K562 (cell line): ENCODE results near the gene PRICKLE3. TPM values are rescaled to one million over a fixed set of nuclear protein-coding genes. Genes with fewer than 3 reads are reported as not detected.

ENCODE experiments used
- CHD7 ChIP-seq: fragments of 200-600 bp; sonication (generic); IDR thresholded peaks from one replicate; pipeline ENCODE4 v1.6.1; 2012; ENCODE audit warnings: mild to moderate bottlenecking, low read depth, low read length, inconsistent platforms
- DPF2 ChIP-seq: fragments of 450-650 bp; IDR thresholded peaks from 2 replicates; pipeline ENCODE4 v1.6.1; 2016
- FOXM1 ChIP-seq, 2 experiments: fragments of 450-650 bp in 1 of 2; sonication (generic) in 1 of 2; formaldehyde crosslinking in 1 of 2; IDR thresholded peaks; 2 replicates each; pipeline versions ENCODE4 v1.6.1 to v1.9.0; 2017 to 2022; ENCODE audit warnings: low read depth in 2 of 2, mild to moderate bottlenecking in 2 of 2, missing genetic modification reagents in 1 of 2, moderate library complexity in 1 of 2
- HDAC2 ChIP-seq: fragments of 450-650 bp; IDR thresholded peaks from 2 replicates; pipeline ENCODE4 v1.6.1; 2016; ENCODE audit warnings: mild to moderate bottlenecking
- NFYB ChIP-seq: IDR thresholded peaks from 2 replicates; pipeline ENCODE4 v1.6.1; 2011; ENCODE audit warnings: mild to moderate bottlenecking, moderate library complexity; ENCODE audit not compliant: insufficient read length; ENCODE audit errors: extremely low read depth
- NR2C2 ChIP-seq, 2 experiments: fragments of 200-800 bp in 1 of 2; sonication (Bioruptor generic) in 1 of 2; sonication (generic) in 1 of 2; formaldehyde crosslinking in 1 of 2; IDR thresholded peaks; 2 replicates each; pipeline versions ENCODE4 v1.6.1 to v1.8.0; 2016 to 2022; ENCODE audit warnings: mild to moderate bottlenecking in 1 of 2, missing compliant biosample characterization in 1 of 2, missing genetic modification characterization in 1 of 2, missing genetic modification reagents in 1 of 2
- PTRF ChIP-seq: fragments of 450-650 bp; IDR thresholded peaks from 2 replicates; pipeline ENCODE4 v1.6.1; 2016; ENCODE audit warnings: mild to moderate bottlenecking, missing genetic modification characterization, missing compliant biosample characterization
- TAF7 ChIP-seq: fragments of 450-650 bp; IDR thresholded peaks from 2 replicates; pipeline ENCODE4 v1.6.1; 2016; ENCODE audit warnings: missing genetic modification characterization, missing compliant biosample characterization
- TBP ChIP-seq: optimal IDR thresholded peaks from 2 replicates; pipeline ENCODE3; 2011; ENCODE audit warnings: low read depth, low read length, improper control_type of control experiment
- TRIM24 ChIP-seq, 2 experiments: fragments of 450-650 bp; IDR thresholded peaks; 2 replicates each; pipeline ENCODE4 v1.6.1; 2016
- TRIM25 ChIP-seq: fragments of 450-650 bp; IDR thresholded peaks from 2 replicates; pipeline ENCODE4 v1.7.0; 2016; ENCODE audit warnings: borderline replicate concordance
- ZNF140 ChIP-seq: fragments of 250-450 bp; sonication (Bioruptor Pico); IDR thresholded peaks from 2 replicates; pipeline ENCODE4 v1.8.0; 2021; ENCODE audit warnings: moderate library complexity, mild to moderate bottlenecking, inconsistent platforms
- ZNF311 ChIP-seq: fragments of 250-450 bp; sonication (Bioruptor Pico); IDR thresholded peaks from 2 replicates; pipeline ENCODE4 v1.4.0; 2020; ENCODE audit warnings: mild to moderate bottlenecking, moderate library complexity
- ZNF830 ChIP-seq: fragments of 250-450 bp; sonication (Bioruptor Pico); IDR thresholded peaks from 2 replicates; pipeline ENCODE4 v1.5.0; 2021; ENCODE audit warnings: mild to moderate bottlenecking
- polyA plus RNA-seq, 8 experiments: library from polyadenylated mRNA; depleted of rRNA in 4 of 8; stranded (reverse) in 5 of 8; unstranded in 3 of 8; fragments of >200 nt; fragmentation: Nextera tagmentation in 2 of 8; fragmentation: Illumina TruSeq in 1 of 8; extraction: Ambion mirVana in 2 of 8; extraction: Trizol in 1 of 8; gene quantifications; 2 replicates each; pipeline versions ENCODE4 v1.2.1 to v1.2.3, GENCODE V29; 2011 to 2014; ENCODE audit warnings: inconsistent platforms in 1 of 8, missing spikeins in 1 of 8
- total RNA-seq, 7 experiments: library from RNA; depleted of rRNA in 6 of 7; stranded (reverse); fragments of >200 nt in 6 of 7; fragmentation: Illumina TruSeq in 2 of 7; extraction: Trizol in 2 of 7; gene quantifications; 2 replicates each; pipeline versions ENCODE4 v1.2.1 to v1.2.3, GENCODE V29; 2011 to 2021; ENCODE audit warnings: low replicate concordance in 1 of 7

The PRICKLE3 gene
- total and polyA plus RNA-seq, 9 of the 15 experiments (the other 6 are each of a cell fraction or from before 2014, with no cell fraction given) = 1.1 to 44.3 (median 14.0) TPM

DNA sequence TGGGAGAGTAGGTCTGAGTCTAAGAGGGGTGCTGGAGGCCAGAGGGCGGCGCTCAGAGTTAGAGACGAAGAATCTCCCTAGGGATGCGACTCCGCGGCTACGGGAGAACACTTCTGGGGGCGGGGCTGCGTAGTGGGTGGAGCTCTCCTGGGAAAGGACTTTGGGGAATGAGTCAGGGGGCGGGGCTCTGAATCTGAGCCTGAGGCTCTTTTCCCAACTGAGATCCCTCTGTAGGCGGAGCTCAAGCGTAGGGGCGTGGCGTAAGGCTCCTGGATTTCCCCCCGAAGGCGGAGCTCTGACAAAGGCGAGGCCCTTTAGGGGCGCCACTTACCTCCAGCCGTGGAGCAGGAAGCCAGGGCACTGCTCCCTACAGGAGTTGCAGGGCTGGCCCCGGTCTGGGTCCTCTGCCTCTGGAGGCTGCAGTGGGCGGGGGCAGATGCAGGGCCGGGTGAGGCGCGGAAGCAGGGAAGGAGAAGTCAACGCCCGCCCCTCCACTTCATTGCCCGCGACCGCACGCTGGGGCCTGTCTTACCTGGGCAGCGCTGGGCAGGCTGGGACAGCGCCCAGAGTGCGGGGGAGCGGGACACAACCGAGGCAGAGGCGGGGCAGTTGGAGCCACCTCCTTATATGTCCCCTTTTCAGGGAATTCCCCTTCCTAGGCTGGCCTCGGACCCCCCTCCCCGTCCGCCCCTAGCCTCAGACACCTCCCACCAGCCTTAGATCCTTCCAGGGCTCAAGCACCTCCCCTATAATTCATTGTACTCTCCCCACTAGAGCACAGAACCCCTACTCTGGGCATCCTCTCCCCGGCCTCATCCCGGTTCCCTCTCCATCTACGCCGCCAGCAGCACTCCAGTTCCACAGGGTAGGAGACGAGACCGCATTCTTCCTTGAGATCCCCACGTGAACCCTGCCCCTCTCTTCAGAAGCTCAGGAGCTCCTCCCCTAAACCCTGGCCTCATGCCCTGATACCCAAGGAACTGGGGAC lies 1.6 kb downstream of the PRICKLE3 start (continued):
- no peak for TF ChIP-seq CHD7
- TF ChIP-seq ZNF311 (CRISPR knock-in tag) = no peak
- TF ChIP-seq DPF2 = no peak
- TF ChIP-seq TRIM24 (IDR thresholded peaks at IDR 0.05) = no peak
- TF ChIP-seq PTRF = no peak
- no peak for TF ChIP-seq TAF7 (tag)
- peak; percentile 60 for TF ChIP-seq TBP
- TF ChIP-seq ZNF140 (CRISPR knock-in tag) = no peak
- no peak for TF ChIP-seq NFYB
- TF ChIP-seq HDAC2 = no peak
- TF ChIP-seq TRIM25 = no peak
- no peak for TF ChIP-seq ZNF830
- TF ChIP-seq NR2C2 (CRISPR knock-in tag; IDR thresholded peaks at IDR 0.05) = no peak
- TF ChIP-seq NR2C2 (tag; IDR thresholded peaks at IDR 0.05) = no peak
- TF ChIP-seq FOXM1 (IDR thresholded peaks at IDR 0.05; ENCODE audit: low read depth) = no peak
- no peak for TF ChIP-seq FOXM1 (CRISPR knock-in tag; IDR thresholded peaks at IDR 0.05; ENCODE audit: low read depth)
